Measurements from ENCODE around the gene AGL.
"Not testable (repeated sequence)": the region's sequence is repeated elsewhere in the genome, so short reads cannot be mapped to it uniquely, and the experiment has no call there.

Gene AGL

DNA sequence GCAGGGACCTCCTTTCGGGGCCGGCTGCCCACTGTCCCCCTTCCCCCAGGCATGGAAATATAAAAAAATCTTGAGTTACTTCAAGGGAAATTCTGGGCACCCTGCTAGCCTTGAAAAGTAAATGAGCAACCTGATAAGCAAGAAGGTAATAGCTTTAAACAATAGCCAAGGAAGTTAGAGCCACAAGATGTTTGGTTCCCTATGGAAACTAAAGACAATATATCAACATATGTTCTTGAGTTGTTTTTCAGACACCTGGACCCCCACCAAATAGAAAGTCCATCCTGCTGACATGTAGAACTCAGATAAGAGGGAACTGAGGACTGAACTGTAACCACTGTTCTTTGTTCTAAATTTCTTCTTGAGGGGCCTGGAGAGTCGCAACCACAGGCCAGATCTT lies 100.3 kb downstream of the AGL start:
- DNase-seq, result no peak

DNA sequence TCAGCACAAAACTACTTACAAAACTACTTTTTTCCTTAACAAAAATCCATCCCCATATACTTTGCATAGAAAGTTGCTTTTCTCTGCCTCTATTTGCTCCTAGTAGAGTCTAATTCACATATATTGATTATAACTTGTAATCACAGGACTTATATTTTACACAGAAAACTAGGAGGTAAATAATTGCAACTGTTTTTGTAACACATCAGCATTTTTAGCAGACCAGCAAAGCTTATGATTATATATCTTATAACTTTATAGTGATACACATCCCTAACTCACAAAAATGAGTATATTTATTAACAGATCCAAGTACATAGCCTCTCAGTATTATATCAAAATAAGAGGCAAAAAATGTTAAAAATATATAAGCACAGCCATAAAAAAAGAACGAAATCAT lies 102.4 kb downstream of the AGL start:
- DNase-seq, result no peak

DNA sequence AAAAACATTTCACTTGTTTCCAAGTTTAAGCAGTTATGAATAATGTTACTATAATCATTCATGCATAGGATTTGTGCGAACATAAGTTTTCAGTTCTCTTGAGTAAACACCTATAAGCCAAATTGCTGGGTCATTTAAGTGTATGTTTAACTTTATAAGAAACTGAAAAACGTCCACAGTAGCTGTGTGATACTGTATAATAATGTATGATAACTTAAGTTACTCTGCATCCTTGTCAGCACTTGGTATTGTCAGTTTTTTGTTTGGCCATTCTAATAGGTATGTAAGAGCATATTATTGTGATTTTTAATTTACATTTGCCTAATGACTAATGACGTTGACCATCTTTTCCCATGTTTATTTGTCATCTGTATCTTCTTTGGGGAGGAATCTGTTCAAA lies 105.2 kb downstream of the AGL start:
- no peak for DNase-seq

DNA sequence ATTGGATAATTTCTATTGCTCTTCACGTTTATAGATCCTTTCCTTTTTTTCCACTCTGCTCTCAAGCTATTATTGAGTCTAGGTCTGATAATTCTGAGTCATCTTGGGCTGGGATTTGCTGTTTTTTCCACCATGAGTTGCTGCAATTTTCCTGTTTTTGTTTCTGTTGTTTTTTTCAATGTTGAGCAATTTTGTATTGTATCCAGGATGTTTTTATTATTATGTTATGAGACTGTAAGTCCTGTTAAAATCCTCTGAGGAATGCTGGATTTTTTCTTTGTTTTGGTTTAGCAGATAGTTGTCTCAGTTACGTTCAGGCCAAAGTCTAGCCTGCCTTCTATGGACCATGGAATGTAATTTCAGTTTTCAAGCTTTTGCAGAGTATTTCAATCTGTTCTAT lies 106.6 kb downstream of the AGL start:
- no peak for DNase-seq

DNA sequence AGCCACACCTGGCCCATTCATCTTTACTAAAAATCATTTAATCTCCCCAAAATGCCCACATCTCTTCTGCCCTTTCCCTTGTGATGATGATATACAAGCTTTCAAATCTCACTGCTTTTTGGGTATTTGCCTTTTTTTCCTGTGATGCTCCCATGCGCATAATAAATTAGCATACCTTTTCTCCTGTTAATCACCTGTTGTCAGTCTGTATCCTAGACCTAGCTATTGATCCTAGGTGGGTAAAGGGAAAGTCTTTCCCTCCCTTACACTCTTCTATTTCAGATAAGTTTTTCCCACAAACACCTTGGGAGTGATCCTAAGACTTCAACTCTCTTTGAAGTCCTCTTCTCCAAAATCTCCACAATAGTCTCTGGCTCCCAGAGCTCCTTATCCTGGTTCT lies 107.7 kb downstream of the AGL start:
- DNase-seq, result no peak

DNA sequence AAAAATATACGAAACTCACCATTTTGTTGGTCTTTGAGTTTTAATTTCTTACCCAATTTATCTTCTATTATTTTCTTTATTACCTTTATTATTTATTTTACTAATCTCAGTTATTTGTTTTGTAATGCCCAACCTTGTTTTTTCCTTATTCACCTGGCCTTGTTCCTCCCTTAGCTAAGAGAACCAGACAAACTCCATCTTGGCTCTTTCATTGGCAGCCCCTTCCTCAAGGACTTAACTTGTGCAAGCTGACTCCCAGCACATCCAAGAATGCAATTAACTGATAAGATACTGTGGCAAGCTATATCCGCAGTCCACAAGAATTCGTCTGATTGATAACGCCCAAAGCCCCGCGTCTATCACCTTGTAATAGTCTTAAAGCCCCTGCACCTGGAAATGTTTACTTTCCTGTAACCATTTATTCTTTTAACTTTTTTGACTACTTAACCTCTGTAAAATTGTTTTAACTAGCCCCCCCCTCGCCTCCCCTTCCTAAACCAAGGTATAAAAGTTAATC lies 109.1 kb downstream of the AGL start:
- not testable (repeated sequence) for DNase-seq

DNA sequence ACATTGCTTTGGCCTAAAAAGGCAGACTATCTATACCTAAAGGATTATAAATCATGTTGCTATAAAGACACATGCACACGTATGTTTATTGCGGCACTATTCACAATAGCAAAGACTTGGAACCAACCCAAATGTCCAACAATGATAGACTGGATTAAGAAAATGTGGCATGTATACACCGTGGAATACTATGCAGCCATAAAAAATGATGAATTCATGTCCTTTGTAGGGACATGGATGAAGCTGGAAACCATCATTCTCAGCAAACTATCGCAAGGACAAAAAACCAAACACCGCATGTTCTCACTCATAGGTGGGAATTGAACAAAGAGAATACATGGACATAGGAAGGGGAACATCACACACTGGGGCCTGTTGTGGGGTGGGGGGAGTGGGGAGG lies 110.1 kb downstream of the AGL start:
- DNase-seq, result not testable (repeated sequence)

GRCh38 chr1:99963041-99963795 lies 113.1 kb downstream of the AGL start:
- no peak for DNase-seq

GRCh38 chr1:99964806-99965205 lies 114.6 kb downstream of the AGL start:
- no peak for DNase-seq

DNA sequence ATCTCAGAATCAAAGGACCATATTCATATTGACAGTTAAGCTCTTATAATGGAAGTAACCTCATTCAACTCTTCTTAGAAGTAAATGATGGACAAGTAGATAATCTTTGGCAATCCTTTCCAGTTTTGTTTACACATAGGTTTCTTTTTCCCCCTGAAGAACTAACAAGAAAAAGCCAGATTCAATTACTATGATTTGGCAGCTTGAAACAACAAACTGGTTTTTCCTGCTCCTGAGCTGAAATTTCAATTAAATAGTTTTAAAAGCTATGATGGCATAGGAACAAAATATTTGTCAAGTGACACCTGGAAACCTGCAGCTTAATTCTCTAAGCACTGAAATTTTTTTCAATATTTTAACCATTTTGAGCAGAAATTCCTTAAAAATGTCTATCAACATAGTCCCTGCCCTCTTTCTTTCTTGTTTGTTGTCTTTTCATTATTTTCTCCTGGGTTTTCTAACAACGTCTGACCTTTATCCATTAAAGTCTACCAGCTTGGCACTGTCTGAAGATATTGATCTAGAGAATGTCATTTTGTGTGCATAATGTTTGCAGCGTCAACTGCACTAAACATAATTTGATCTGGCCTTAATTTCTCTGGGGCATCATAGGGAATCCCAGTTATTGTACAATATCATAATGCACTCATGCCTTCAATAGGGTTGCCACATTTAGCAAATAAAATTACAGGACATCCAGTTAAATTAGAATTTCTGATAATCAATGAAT lies 115.7 kb downstream of the AGL start:
- no peak for DNase-seq

DNA sequence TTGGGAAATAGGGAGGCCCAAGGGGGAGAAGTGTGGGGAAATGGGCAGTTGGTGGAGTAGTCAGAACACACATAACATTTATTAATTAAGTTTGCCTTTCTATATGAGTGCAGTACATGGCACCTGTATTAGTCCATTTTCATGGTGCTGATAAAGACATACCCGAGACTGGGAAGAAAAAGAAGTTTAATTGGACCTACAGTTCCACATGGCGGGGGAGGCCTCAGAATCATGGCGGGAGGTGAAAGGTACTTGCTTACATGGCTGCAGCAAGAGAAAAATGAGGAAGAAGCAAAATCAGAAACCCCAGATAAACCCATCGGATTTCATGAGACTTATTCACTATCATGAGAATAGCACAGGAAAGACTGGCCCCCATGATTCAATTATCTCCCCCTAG lies 118.1 kb downstream of the AGL start:
- DNase-seq, result no peak

DNA sequence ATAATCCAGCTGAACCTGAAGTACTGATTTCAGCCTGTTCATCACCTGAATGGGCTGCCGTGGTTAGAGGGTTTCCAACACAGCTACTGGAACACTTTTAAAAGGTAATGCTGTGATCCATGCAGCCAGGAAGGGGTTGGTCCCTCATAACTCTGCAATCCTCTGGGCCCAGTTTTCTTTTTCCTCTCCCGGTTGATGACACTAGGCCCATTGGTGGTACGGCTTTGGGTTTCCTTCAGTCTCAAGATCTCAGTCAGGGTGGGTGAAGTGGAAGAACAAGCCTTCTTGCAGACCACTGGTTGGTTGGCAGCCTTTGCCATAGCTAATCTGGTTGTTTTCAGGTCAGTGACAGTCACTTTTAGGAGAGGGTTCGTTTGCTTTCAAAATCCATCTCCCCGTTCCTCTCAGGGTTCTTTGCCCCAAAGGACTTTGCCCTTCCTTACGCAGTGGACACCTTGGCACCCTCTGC lies 119.1 kb downstream of the AGL start:
- DNase-seq, result no peak

DNA sequence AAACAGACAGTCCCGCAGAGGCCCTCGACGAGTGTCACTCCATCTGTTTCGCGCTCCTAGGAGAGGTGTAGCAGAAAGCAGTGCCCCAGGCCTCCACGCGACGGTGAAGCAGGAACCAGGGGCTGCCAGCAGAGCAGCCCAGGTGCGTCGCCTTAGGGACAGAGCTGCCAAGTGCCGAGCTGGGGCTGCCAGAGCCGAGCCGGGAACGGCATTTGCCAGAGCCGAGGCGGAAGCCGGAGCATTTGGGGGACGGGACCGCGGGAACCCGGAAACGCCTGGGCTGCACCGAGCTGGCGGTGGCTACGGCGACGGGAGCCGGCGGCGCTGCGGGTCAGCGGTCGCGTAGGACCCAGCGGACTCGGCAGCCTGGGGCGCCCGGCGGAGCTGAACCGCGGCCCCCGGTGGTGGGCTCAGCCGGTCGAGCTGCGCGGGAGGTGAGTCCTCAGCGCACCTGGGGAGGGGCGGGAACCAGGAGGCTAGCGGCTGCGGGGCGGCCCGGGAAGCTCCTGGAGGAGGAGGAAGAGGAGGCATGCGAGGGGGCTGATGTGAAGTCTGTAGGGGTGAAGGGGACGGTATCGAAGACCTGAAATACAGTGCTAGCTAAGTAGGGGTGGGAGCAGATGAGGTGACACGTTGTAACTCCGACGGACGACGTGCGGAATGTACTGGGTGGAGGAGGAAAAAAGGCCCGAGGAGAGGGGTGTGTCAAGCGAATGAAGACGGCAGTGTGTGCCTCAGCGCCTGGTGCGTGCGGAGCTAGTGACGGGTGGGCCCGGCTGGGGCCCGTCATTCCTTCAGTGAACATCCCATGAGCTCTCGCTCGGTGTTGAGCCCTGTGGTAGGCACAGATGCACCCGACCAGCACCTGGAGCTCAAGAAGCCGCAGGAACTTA lies 119.8 kb downstream of the AGL start, which contains the start of gene SLC35A3:
Gene SLC35A3 (plus strand): TSS at position 268 of the 893 bp plus-strand sequence. CDS start 23,559 bp downstream, outside the sequence.
- no peak for DNase-seq

DNA sequence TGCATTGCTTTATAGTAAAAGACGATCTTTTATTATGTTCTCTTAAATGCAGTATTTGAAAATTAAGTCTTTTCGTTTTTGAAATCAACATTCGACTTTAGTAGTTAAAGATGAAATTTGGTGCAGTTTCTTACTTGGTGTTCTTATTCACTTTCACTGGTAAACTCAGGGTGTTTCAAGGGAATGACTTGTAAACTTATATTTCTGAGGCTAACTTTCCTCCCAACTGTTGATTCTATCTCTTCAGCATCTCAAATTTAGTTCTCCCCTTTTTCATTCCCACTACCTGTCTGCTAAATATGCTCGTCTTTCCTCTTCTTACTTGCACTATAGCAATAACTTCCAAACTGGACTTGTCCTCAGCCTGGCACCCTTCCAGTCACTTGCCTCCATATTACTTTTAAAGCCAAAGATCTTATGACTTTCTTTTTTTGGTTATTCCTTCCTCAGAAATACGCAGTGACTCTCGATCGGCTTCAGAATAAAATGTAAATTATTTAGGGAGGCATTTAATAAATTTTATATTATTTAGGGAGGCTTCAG lies 120.6 kb downstream of the AGL start:
- DNase-seq, result no peak

DNA sequence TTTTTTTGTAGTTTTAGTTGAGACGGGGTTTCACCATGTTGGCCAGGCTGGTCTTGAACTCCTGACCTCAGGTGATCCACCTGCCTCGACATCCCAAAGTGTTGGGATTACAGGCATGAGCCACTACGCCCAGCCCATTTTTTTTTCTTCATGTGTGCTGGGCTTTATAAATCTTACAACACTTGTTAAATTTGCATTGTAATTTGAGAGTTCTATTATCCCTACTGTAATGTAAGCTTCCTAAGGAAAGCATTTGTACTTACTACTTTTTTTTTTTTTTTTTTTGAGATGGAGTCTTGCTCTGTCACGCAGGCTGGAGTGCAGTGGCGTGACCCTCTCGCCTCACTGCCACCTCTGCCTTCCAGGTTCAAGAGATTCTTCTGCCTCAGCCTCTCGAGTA lies 121.9 kb downstream of the AGL start:
- not testable (repeated sequence) for DNase-seq

Measured in NCI-H2081 treated with DMSO at 0.1 percent for 48 hours (cell line).